LNCaP clone FGC (cell line): ENCODE measurements around the gene RPL10.

Experiments
- DNase-seq: peaks from one replicate; pipeline ENCODE4 v3.0.0-alpha.2; 2011; ENCODE audit warnings: low read depth
- H3K4me3 ChIP-seq: 2 replicates; pipeline ENCODE4 v1.5.1; 2011; ENCODE audit warnings: mild to moderate bottlenecking, low read depth, low read length, control low read depth
- CTCF ChIP-seq: IDR thresholded peaks from 2 replicates; pipeline ENCODE4 v1.5.1; 2012; ENCODE audit warnings: mild to moderate bottlenecking; ENCODE audit not compliant: control insufficient read depth, insufficient read depth; ENCODE audit errors: extremely low read depth

RPL10 gene

GRCh38 chrX:154363706-154364439 is 34.3 kb upstream of the RPL10 start:
- no peak for DNase-seq
- H3K4me3 ChIP-seq: no peak overlapping the region
- TF ChIP-seq CTCF: no peak

GRCh38 chrX:154365052-154365600 is 33.1 kb upstream of the RPL10 start:
- no peak for TF ChIP-seq CTCF
- no peak for DNase-seq
- no peak overlapping the region for H3K4me3 ChIP-seq

GRCh38 chrX:154365997-154366665 is 32.0 kb upstream of the RPL10 start:
- no peak for DNase-seq
- TF ChIP-seq CTCF: no peak

GRCh38 chrX:154366666-154367055 is 31.5 kb upstream of the RPL10 start:
- no peak for DNase-seq
- no peak overlapping the region for H3K4me3 ChIP-seq
- TF ChIP-seq CTCF: no peak

More at GRCh38 chrX:154365997-154366665, 32.0 kb upstream of the RPL10 start:
- H3K4me3 ChIP-seq: no peak overlapping the region

- no peak overlapping the region for H3K4me3 ChIP-seq
- DNase-seq: no peak
- no peak for TF ChIP-seq CTCF
Observed at GRCh38 chrX:154367474-154368308, 30.5 kb upstream of the RPL10 start.

- peak overlapping the region; percentile 39 for H3K4me3 ChIP-seq
- DNase-seq: no peak
- no peak for TF ChIP-seq CTCF
Observed at GRCh38 chrX:154368630-154369448, 29.3 kb upstream of the RPL10 start.
